Transverse colon (tissue), 4 donors: ENCODE measurements around the gene TC2N. TPM values are rescaled to one million over a fixed set of nuclear protein-coding genes. Genes with fewer than 3 reads are reported as not detected.

Experiments used
- DNase-seq: peaks from one replicate; pipeline ENCODE4 v3.0.0-alpha.2; 2019
- H3K27ac ChIP-seq, 4 donors: fragments of 200-600 bp; sonication (generic); 2 replicates each; pipeline ENCODE4 v1.5.1; 2016 to 2018; ENCODE audit warnings: inconsistent platforms in 4 of 4
- H3K27me3 ChIP-seq: fragments of 200-600 bp; sonication (generic); 2 replicates; pipeline ENCODE4 v1.5.1; 2017; ENCODE audit warnings: inconsistent platforms
- H3K36me3 ChIP-seq, 4 donors: fragments of 200-600 bp; sonication (generic); 2 replicates each; pipeline ENCODE4 v1.5.1; 2017 to 2019; ENCODE audit warnings: inconsistent platforms in 4 of 4
- H3K4me1 ChIP-seq, 4 donors: fragments of 200-600 bp; sonication (generic); 2 replicates each; pipeline ENCODE4 v1.5.1; 2017 to 2020; ENCODE audit warnings: inconsistent platforms in 4 of 4
- H3K4me3 ChIP-seq, 4 donors: fragments of 200-600 bp; sonication (generic); 1 replicate in 1 of 4; 2 replicates in 3 of 4; pipeline versions ENCODE4 v1.5.1 to v1.6.1; 2017 to 2019; ENCODE audit warnings: inconsistent platforms in 4 of 4
- H3K9me3 ChIP-seq, 2 donors: fragments of 200-600 bp; sonication (generic); 2 replicates each; pipeline ENCODE4 v1.5.1; 2017 to 2019; ENCODE audit warnings: inconsistent platforms in 2 of 2
- CTCF ChIP-seq, 5 experiments: fragments of 200-600 bp in 3 of 5; fragments of 450-650 bp in 2 of 5; sonication (generic) in 3 of 5; IDR thresholded peaks; 1 replicate in 2 of 5; 2 replicates in 3 of 5; pipeline ENCODE4 v1.5.1; 2016 to 2017; ENCODE audit warnings: antibody characterized with exemption in 5 of 5, inconsistent platforms in 3 of 5, mild to moderate bottlenecking in 2 of 5, moderate library complexity in 1 of 5
- EP300 ChIP-seq: sonication (generic); formaldehyde crosslinking; IDR thresholded peaks from one replicate; pipeline ENCODE4 v1.6.1; 2017; ENCODE audit warnings: antibody characterized with exemption, low read depth
- POLR2A ChIP-seq: fragments of 450-650 bp; IDR thresholded peaks from one replicate; pipeline ENCODE4 v1.6.1; 2016; ENCODE audit warnings: antibody characterized with exemption, mild to moderate bottlenecking, moderate library complexity
- POLR2AphosphoS5 ChIP-seq, 3 donors: sonication (generic); formaldehyde crosslinking; IDR thresholded peaks; one replicate each; pipeline ENCODE4 v1.6.1; 2016; ENCODE audit warnings: antibody characterized with exemption in 3 of 3
- WGBS, 2 donors: methylation state at CpG; one replicate each; pipeline ENCODE4 v1.1.5; 2018; ENCODE audit warnings: low coverage in 1 of 2; 5-methylcytosine and 5-hydroxymethylcytosine counted together
- in situ Hi-C, 4 donors: fragments of 200-750 bp; cut with MboI; loops; one replicate each; pipeline versions ENCODE4 v1.15.0 to v1.15.1; 2017; ENCODE audit warnings: low sequenced_read_pairs in 3 of 4, low pct_ligation_motif_present in 1 of 4, low pct_unique_long_range_greater_than_20kb in 1 of 4
- intact Hi-C: fragments of 100-400 bp; cut with DNase I; formaldehyde crosslinking; loops from one replicate; pipeline ENCODE4 v1.15.1; 2023; ENCODE audit warnings: low total_unique reads
- total RNA-seq, 4 donors: library from RNA; depleted of rRNA; stranded (reverse); fragments of >200 nt; gene quantifications; one replicate each; pipeline ENCODE4 v1.1.0, GENCODE V29; 2016

Gene TC2N
- total RNA-seq, 4 donors from 2014 or later = 36.0 to 85.4 (median 53.7) TPM

DNA sequence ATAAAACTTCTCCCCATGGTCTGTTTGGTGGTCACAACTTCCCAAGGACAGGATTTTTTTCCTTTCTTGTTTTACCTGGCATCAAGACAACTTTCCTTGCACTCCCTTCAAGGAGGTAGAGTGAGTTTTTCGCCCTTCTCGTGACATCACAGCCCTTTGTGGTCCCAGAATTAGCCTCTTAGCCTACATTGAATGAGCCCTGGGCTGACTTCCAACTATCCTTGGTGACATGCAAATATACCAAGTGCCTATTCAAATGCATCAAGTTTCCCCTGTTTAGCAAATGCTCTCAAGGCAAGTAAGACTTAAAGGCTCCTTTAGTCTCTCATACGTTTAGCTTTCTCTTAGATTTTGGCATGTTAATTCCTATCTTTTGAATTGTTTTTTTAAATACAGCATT, 36.6 kb downstream of the TC2N start:
- H3K4me1 ChIP-seq = peaks cover 6 to 50% (median 25%) of the 10 kb centered on the region in 4 donors
- DNase-seq = peak; percentile 63
- WGBS, 2 donors = 31 to 32% methylated on average over 3 of the region's 3 CpGs
- intact Hi-C loops = no loop called here
- no peaks in the 10 kb centered on the region for H3K36me3 ChIP-seq
- H3K27ac ChIP-seq = peak overlapping the region in 3 of 4 donors; percentile 6 to 55 (median 43)
- TF ChIP-seq EP300 (no peak), CTCF (IDR thresholded peaks at IDR 0.05) (no peak), POLR2A (no peak), POLR2AphosphoS5 (IDR thresholded peaks at IDR 0.05) (no peak)
- no peaks in the 10 kb centered on the region for H3K9me3 ChIP-seq
- peaks cover 7% of the 10 kb centered on the region for H3K27me3 ChIP-seq
- no peak overlapping the region for H3K4me3 ChIP-seq
- in situ Hi-C loops = no loop called here

- TF ChIP-seq POLR2AphosphoS5 (IDR thresholded peaks at IDR 0.05) = no peak
- no peak for TF ChIP-seq POLR2A
- TF ChIP-seq EP300 = no peak
- no peak for TF ChIP-seq CTCF (IDR thresholded peaks at IDR 0.05)
- intact Hi-C loops (no loop called here), in situ Hi-C loops (no loop called here)
- Histone ChIP-seq H3K4me3 (no peak overlapping the region), H3K4me1 (peaks cover 6 to 42% (median 22%) of the 10 kb centered on the region in 4 donors), H3K27me3 (no peaks in the 10 kb centered on the region), H3K27ac (peak overlapping the region in 3 of 4 donors; percentile 42 to 55 (median 49)), H3K9me3 (no peaks in the 10 kb centered on the region), H3K36me3 (no peaks in the 10 kb centered on the region)
- no peak for DNase-seq
- WGBS, 2 donors = 38 to 39% methylated on average over 2 of the region's 2 CpGs
Observed at GRCh38 chr14:91829511-91829910, 37.8 kb downstream of the TC2N start.

DNA sequence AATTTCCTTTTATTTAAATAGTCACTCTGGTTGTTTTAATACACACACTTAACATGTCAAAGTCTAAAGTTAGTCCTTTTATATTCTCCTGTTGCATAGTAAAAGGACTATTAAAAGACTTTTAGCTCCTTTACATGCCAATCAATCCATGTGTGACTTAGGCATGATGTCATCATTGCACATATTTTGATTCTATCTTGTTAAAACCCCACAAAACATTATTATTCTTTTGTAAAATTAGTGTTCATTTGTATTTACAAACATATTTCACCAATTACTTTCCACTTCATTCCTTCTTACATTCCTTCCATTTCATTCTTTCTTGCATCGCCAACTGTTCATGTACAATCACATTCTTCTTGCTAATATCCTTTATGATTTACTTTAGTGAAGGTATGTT, 39.6 kb downstream of the TC2N start:
- in situ Hi-C loops = no loop called here
- 90 to 97% methylated on average over 1 of the region's 1 CpG for WGBS, 2 donors
- Histone ChIP-seq H3K4me3 (no peak overlapping the region), H3K27ac (no peak overlapping the region), H3K27me3 (no peaks in the 10 kb centered on the region), H3K36me3 (no peaks in the 10 kb centered on the region), H3K9me3 (no peaks in the 10 kb centered on the region), H3K4me1 (peaks cover 6 to 35% (median 20%) of the 10 kb centered on the region in 4 donors)
- no peak for TF ChIP-seq EP300
- TF ChIP-seq POLR2A = no peak
- TF ChIP-seq POLR2AphosphoS5 (IDR thresholded peaks at IDR 0.05) = no peak
- TF ChIP-seq CTCF (IDR thresholded peaks at IDR 0.05) = no peak
- no peak for DNase-seq
- intact Hi-C loops = no loop called here

DNA sequence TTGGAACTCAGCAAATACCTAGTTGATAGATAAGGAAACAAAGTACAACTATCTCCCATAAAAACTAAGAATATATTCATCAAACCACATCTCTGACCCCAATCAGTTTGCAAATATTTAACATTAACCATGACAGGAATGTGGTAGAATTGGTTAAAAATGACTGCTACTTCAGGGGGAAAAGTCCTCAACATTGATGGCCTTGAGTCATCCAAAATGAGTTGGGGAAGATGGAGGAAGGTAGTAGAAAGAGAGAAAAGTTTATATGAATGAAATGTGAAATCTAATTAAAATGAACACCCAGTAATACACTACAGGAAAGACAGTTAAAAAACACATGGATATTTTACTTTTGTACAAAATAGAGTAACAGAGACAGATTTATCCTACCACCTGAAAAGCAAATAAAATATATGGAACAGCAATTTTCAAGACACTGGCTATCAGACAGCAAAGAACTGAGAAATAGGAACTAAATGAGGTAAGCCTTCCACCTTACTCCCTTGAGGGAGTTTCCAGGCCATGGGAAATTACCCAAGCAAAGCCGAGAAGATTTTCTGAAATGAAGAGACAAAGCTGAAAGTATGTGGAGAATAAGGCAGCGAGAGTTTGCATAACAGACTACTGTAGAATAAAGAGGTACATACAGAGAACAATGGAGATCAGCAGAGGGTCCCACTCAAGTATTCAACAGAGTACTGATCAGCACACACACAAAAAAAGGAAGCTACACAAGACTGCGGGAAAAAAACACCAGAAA, 49.6 kb downstream of the TC2N start:
- no peak for DNase-seq
- Histone ChIP-seq H3K36me3 (no peaks in the 10 kb centered on the region), H3K4me1 (no peaks in the 10 kb centered on the region), H3K4me3 (no peak overlapping the region), H3K9me3 (peaks cover 5 to 13% of the 10 kb centered on the region in 2 donors), H3K27me3 (no peaks in the 10 kb centered on the region), H3K27ac (no peak overlapping the region)
- in situ Hi-C loops (no loop called here), intact Hi-C loops (no loop called here)
- 72 to 76% methylated on average over 2 to 3 of the region's 3 CpGs for WGBS, 2 donors
- no peak for TF ChIP-seq CTCF (IDR thresholded peaks at IDR 0.05)
- TF ChIP-seq EP300 = no peak
- TF ChIP-seq POLR2A = no peak
- TF ChIP-seq POLR2AphosphoS5 (IDR thresholded peaks at IDR 0.05) = no peak
